HG03060 (cell line): ENCODE data around the gene GNAQ.

ENCODE experiments used
- ATAC-seq: cut with Tn5 transposase; IDR thresholded peaks from one replicate; pipeline ENCODE4 v1.9.1; 2021; ENCODE audit warnings: low read depth, moderate number of reproducible peaks; ENCODE audit not compliant: unreplicated experiment

The GNAQ gene

DNA sequence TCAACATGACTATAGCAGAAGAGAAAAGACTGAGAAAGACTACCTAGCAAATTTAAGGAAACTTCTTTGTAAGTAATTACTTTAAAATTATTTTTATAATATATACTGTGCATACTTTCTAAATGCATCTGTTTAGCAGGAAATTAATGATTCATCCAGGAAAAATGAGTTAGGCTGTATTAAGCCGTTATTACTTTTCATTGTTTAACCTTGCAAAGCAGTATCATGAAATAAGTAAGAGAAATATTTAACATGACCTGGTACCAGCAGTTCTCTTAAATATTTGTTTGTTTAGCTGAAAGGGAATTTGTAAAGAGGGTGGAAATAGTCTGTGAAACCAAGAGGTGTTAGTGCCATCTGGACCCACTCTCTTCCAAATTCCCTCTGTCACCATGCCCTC, 175.0 kb downstream of the GNAQ start:
- ATAC-seq: no peak

- no peak for ATAC-seq
Measured at GRCh38 chr9:77854916-77855311, 176.7 kb downstream of the GNAQ start.

GRCh38 chr9:77854258-77854915, 177.2 kb downstream of the GNAQ start:
- no peak for ATAC-seq

DNA sequence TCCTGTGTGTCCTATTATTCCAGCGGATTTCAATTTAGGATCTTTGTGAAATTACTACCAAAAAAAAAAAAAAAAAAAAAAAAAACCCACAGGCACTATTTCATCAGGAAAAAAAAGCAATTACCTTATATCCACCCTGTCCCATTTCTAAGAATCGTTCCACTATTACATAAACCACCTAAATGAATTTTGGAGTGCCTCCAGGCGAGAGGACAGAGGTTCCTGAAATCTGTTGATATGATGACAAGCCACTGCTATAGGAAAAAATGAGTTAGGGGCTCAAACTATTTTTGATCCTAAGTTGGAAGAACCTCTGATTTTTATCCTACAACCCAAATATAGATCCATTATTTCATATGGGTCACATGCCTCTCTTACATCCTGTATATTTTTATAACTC, 177.9 kb downstream of the GNAQ start:
- no peak for ATAC-seq

GRCh38 chr9:77851882-77852595, 179.6 kb downstream of the GNAQ start:
- ATAC-seq: no peak

- ATAC-seq: no peak
Measured at GRCh38 chr9:77848897-77849296, 182.7 kb downstream of the GNAQ start.

GRCh38 chr9:77848404-77848803, 183.2 kb downstream of the GNAQ start:
- no peak for ATAC-seq

DNA sequence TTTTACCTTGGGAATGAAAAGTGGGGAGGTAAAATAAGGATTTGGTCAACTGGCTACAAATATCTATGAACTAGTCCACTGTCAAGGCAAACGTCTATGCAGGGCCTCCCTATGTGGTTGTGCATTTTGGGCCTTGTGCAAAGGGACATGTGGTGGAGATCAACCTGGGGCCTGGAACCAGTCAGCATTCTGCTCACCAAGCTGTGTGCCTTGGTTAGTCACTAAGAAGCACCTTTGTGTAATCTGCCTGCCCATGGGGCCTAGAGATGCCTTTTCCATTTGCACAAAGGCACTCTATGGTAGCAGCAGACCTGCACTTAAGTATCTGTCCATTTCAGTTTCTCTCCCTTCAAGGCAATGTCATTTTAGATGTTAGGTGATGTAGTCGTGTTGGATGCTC, 184.0 kb downstream of the GNAQ start:
- no peak for ATAC-seq

DNA sequence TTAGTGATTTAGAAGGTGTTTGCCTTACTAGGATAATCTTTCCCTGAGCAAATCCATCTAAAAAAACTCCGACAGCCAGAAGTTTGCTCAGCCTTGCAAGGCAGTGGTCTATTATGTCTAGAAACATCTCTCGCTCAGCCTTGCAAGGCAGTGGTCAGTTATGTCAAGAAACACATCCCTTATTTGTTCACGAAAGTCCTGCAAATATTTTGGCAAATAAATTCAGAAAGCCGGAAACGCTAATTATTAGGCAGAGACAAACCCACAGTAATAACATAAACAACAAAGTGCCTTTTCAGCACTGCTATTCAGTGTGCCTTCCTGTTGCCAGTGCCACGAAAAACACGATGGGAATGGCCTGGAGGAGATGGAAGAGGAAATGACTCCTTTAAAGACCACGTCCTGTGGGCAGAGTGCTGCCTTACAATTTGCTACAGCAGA, 184.5 kb downstream of the GNAQ start:
- ATAC-seq: no peak

DNA sequence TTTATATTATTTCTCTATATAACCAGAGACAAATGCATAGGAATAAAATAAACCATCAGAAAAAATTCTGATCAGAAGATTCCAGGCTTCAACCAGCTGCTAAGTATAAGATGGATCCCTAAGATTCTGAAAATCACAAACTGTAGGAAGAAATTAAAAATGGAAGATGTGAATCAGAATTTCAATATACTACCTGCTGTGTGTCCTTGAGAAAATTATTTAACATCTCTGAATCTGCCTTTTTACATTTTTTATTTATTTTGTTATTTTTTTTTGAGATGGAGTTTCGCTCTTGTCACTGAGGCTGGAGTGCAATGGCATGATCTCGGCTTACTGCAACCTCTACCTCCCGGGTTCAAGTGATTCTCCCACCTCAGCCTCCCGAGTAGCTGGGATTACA, 187.2 kb downstream of the GNAQ start:
- ATAC-seq: no peak

- ATAC-seq: no peak
Measured at GRCh38 chr9:77843871-77844155, 187.8 kb downstream of the GNAQ start.

- ATAC-seq: no peak
Measured at GRCh38 chr9:77843076-77843870, 188.3 kb downstream of the GNAQ start.

GRCh38 chr9:77841739-77842386, 189.7 kb downstream of the GNAQ start:
- no peak for ATAC-seq

DNA sequence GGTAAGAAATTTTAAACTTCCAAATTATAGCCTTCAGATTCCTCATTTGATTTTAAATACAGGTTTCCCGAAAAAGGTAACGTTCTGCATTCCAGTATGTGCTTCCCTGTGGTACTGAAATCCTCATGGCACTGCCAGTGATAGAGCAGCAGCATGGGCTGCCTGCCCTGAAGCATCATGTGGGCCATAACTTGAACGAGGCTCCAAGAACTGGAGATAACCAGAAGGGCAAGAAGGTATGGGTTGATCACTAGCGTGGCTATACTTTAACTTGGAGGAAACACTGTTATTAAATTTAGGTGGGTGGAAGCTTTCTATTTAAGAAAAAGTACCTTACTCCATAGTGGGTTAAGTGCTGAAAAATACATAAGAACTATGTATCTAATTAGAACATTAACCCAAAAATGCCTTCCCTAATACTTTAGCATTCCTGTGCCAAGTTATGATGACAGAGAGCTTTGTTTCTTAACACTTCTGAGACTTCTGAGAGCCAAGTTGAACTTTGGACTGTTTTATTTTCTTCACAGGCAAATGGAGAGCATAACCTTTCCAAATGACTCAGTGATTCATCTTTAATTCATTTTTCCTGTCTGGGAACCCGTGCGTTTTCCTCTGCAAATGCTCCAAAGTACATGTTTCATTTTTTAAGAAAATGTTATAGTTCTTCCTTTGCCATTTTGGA, 192.0 kb downstream of the GNAQ start:
- no peak for ATAC-seq

DNA sequence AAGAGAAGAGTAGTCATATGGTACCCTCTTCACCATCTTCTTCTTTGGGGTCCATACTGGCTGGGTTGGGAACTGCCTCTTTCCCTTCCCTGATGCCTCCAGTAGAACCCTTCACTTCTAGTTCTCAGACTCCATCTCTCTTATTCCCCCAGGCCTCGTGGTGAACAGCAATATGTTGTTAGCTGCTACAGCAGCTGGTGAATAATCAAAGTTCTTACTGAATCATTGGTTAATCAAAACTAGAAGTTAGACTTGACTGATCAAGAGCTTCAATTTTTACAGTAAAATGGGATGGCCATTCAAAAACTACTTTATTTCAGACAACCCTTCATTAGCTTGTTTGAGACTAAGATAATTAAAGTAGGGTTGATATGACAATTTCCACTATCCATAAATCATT, 192.6 kb downstream of the GNAQ start:
- no peak for ATAC-seq

DNA sequence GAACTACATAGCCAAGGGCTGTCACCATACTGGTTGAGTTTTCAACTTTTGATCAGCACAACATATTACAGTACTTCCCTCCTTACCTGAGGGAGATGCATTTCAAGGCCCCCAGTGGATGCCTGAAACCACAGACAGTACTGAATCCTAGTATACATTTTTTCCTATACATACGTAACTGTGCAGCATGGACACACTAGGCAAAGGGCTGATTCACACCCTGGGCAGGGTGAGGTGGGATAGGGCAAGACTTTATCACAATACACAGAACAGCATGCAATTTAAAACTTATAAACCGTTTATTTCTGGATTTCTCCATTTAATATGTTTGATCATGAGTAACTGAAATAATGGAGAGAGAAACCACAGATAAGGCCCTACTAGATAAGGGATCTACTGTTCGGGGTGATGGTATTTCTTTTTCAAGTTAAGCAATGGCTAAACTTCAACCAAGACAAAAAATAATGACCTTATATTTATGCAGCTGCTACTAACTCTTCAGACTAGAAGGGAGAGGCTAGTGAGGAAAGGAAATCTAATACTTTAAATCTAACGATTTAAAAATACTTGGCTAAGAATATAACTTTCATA, 196.6 kb downstream of the GNAQ start:
- no peak for ATAC-seq

- ATAC-seq: no peak
Measured at GRCh38 chr9:77833561-77834429, 197.8 kb downstream of the GNAQ start.

- ATAC-seq: no peak
Measured at GRCh38 chr9:77832639-77833038, 199.0 kb downstream of the GNAQ start.

GRCh38 chr9:77831781-77832180, 199.8 kb downstream of the GNAQ start:
- no peak for ATAC-seq
